ENCODE data around the gene PCYT2. TPM values are rescaled to one million over a fixed set of nuclear protein-coding genes. Genes with fewer than 3 reads are reported as not detected.

Gene PCYT2
- total and polyA plus RNA-seq, 9 of the 15 experiments (the other 6 are each of a cell fraction or from before 2014, with no cell fraction given): 0.92 to 134 (median 82.5) TPM

DNA sequence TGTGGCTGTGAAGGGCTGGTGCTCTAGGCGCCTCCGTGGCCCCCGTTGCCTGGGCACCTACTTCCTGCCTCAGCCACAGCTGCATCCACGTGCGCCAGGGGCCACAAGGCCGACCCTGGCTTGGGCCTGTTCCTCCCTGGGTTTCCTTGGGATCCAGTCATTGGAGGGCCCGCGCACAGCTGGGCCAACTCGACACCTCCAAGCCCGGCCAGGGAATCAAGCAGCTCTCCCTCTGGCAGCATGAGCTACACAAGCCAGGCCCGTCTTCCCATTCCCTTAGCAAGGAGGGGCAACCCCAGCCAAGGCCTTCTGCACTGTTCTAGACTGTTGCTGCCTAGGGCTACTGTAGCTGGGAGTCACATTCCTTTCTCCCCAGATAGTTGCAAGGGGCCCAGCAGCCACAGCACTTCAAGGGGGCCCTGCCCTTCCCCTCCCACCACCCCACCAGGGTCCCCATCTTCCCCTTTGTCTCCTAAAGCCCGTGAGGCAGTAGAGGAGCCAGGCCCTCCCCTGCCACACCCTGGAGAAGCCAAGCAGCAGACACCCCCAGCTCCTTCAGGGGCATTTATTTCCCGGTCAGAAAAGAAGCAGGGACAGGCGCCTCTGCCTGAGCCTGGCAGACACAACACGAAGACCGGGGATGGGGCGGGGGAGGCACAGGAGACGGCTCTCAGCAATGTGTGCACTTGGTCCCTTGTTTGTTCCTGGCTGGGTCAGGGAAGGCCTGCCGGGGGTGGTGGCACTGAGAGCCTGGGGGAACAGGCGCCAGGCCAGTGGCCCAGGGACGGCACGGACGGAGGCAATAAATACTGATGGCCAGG is 43.8 kb downstream of the PCYT2 start (continued):
- TF ChIP-seq, protein P1, sequence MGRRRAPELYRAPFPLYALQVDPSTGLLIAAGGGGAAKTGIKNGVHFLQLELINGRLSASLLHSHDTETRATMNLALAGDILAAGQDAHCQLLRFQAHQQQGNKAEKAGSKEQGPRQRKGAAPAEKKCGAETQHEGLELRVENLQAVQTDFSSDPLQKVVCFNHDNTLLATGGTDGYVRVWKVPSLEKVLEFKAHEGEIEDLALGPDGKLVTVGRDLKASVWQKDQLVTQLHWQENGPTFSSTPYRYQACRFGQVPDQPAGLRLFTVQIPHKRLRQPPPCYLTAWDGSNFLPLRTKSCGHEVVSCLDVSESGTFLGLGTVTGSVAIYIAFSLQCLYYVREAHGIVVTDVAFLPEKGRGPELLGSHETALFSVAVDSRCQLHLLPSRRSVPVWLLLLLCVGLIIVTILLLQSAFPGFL (CRISPR knock-in tag; IDR thresholded peaks at IDR 0.05): no peak
- TF ChIP-seq DDX20 (tag; IDR thresholded peaks at IDR 0.05; ENCODE audit: low read depth) (no peak), CBFB (CRISPR knock-in tag; IDR thresholded peaks at IDR 0.05) (0 out of 2 replicates have a peak, but pooled peaks have one; percentile 10), BCL6 (CRISPR knock-in tag; IDR thresholded peaks at IDR 0.05) (no peak), POLR2AphosphoS5 (IDR thresholded peaks at IDR 0.05; ENCODE audit: control insufficient read depth, insufficient read depth, low read depth, low read length) (peak; percentile 49), ZNF780A (CRISPR knock-in tag; IDR thresholded peaks at IDR 0.05) (no peak), ZBTB8A (IDR thresholded peaks at IDR 0.05; ENCODE audit: partially characterized antibody) (no peak), PPARD (CRISPR knock-in tag; IDR thresholded peaks at IDR 0.05) (no peak), ZNF3 (CRISPR knock-in tag; IDR thresholded peaks at IDR 0.05) (no peak), KDM2B (CRISPR knock-in tag; IDR thresholded peaks at IDR 0.05) (no peak), ZKSCAN3 (CRISPR knock-in tag; IDR thresholded peaks at IDR 0.05) (no peak), HIVEP1 (CRISPR knock-in tag; IDR thresholded peaks at IDR 0.05) (no peak)
- TF ChIP-seq, protein P2, sequence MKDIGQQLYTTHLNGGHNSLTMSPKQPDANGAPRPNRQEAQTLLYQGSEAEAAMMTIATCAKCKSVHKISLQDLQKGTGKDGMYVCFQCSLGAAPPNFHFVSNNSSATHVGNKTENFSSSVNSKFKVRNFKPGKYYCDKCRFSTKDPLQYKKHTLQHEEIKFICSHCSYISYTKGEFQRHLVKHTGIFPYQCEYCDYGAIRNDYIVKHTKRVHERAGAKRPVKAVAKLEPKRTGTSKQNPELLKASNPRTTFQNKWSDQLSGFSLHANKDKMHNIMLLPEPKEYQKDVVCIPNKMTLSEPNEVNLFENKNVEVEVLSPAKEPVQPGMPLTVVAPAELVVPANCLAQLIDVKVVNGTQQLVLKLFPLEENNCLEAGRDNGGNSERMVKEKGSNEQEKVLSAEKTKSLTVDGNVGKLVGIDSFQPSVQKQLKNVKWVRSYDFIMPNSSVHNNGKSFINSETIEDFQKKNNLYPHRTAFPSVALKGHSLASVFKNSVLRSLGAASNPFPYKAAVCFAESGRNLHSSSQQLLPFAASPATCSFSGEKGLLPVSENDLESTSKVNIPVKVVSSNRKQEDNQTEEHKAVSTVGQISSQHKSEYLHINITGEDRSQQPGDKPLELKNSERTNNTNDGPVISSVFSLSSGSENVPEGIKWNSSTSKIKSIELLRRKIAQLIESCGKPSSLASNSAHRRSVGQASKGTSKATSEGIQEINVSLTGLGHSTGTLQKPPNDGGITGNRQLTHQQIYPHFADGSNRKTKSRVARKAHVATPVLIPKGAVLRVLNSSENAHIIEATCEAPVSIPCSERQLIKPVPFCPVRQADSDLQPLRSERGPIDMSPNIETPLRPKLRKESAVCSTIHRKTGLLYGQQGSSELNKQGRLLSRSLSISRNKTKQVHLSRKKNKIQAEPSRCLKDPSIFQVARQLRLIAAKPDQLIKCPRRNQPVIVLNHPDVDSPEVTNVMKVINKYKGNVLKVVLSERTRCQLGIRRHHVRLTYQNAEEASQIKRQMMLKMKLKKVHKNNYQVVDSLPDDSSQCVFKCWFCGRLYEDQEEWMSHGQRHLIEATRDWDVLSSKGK (CRISPR knock-in tag; IDR thresholded peaks at IDR 0.05): no peak; the same call in 1 of the 2 replicates
- TF ChIP-seq, protein P3, sequence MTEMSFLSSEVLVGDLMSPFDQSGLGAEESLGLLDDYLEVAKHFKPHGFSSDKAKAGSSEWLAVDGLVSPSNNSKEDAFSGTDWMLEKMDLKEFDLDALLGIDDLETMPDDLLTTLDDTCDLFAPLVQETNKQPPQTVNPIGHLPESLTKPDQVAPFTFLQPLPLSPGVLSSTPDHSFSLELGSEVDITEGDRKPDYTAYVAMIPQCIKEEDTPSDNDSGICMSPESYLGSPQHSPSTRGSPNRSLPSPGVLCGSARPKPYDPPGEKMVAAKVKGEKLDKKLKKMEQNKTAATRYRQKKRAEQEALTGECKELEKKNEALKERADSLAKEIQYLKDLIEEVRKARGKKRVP (CRISPR knock-in tag; IDR thresholded peaks at IDR 0.05): no peak
- TF ChIP-seq, protein P4, sequence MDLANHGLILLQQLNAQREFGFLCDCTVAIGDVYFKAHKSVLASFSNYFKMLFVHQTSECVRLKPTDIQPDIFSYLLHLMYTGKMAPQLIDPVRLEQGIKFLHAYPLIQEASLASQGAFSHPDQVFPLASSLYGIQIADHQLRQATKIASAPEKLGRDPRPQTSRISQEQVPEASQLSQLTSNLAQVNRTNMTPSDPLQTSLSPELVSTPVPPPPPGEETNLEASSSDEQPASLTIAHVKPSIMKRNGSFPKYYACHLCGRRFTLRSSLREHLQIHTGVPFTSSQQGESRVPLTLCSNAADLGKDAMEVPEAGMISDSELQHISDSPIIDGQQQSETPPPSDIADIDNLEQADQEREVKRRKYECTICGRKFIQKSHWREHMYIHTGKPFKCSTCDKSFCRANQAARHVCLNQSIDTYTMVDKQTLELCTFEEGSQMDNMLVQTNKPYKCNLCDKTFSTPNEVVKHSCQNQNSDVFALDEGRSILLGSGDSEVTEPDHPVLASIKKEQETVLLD (IDR thresholded peaks at IDR 0.05): no peak
- TF ChIP-seq, protein P5, sequence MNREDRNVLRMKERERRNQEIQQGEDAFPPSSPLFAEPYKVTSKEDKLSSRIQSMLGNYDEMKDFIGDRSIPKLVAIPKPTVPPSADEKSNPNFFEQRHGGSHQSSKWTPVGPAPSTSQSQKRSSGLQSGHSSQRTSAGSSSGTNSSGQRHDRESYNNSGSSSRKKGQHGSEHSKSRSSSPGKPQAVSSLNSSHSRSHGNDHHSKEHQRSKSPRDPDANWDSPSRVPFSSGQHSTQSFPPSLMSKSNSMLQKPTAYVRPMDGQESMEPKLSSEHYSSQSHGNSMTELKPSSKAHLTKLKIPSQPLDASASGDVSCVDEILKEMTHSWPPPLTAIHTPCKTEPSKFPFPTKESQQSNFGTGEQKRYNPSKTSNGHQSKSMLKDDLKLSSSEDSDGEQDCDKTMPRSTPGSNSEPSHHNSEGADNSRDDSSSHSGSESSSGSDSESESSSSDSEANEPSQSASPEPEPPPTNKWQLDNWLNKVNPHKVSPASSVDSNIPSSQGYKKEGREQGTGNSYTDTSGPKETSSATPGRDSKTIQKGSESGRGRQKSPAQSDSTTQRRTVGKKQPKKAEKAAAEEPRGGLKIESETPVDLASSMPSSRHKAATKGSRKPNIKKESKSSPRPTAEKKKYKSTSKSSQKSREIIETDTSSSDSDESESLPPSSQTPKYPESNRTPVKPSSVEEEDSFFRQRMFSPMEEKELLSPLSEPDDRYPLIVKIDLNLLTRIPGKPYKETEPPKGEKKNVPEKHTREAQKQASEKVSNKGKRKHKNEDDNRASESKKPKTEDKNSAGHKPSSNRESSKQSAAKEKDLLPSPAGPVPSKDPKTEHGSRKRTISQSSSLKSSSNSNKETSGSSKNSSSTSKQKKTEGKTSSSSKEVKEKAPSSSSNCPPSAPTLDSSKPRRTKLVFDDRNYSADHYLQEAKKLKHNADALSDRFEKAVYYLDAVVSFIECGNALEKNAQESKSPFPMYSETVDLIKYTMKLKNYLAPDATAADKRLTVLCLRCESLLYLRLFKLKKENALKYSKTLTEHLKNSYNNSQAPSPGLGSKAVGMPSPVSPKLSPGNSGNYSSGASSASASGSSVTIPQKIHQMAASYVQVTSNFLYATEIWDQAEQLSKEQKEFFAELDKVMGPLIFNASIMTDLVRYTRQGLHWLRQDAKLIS (CRISPR knock-in tag; IDR thresholded peaks at IDR 0.05): 0 out of 2 replicates have a peak, but pooled peaks have one; percentile 37
